ENCODE results near the gene SMARCD2.
"Not testable (repeated sequence)": the region's sequence is repeated elsewhere in the genome, so short reads cannot be mapped to it uniquely, and the experiment has no call there.

SMARCD2 gene

GRCh38 chr17:63798572-63799106 is 43.8 kb downstream of the SMARCD2 start:
- no peak for DNase-seq

- not testable (repeated sequence) for DNase-seq
Observed at GRCh38 chr17:63796375-63796774, 46.1 kb downstream of the SMARCD2 start.

GRCh38 chr17:63792055-63792729 is 50.3 kb downstream of the SMARCD2 start:
- no peak for DNase-seq

GRCh38 chr17:63790057-63790456 is 52.4 kb downstream of the SMARCD2 start:
- no peak for DNase-seq

- DNase-seq = no peak
Observed at GRCh38 chr17:63786971-63787711, 55.3 kb downstream of the SMARCD2 start.

GRCh38 chr17:63786117-63786516 is 56.4 kb downstream of the SMARCD2 start:
- DNase-seq = no peak

GRCh38 chr17:63785556-63785955 is 56.9 kb downstream of the SMARCD2 start:
- DNase-seq = no peak

- DNase-seq = no peak
Observed at GRCh38 chr17:63783522-63783921, 59.0 kb downstream of the SMARCD2 start.

All from NCI-H446 (cell line).